HEK293 (cell line): ENCODE results near the gene PTRH2.

Source experiments
- CTCF ChIA-PET: fragments of 350-600 bp; formaldehyde crosslinking; extraction: SDS; loops from one replicate; lab custom pipeline; 2021; ENCODE audit warnings: antibody characterized with exemption; lab: Yijun Ruan, JAX
- POLR2A ChIA-PET: fragments of 300-600 bp; formaldehyde crosslinking; extraction: SDS; loops from one replicate; lab custom pipeline; 2020; ENCODE audit warnings: antibody characterized with exemption, inconsistent platforms; lab: Yijun Ruan, JAX
- H3K27ac ChIP-seq: fragments of 200-500 bp; sonication (Bioruptor generic); 2 replicates; pipeline ENCODE4 v1.5.1; 2014; ENCODE audit warnings: low read depth, low read length, control low read depth, inconsistent platforms; ENCODE audit errors: extremely low read depth
- H3K36me3 ChIP-seq, 2 experiments: fragments of 200-500 bp in 1 of 2; sonication (Bioruptor generic) in 1 of 2; 1 replicate in 1 of 2; 2 replicates in 1 of 2; pipeline ENCODE4 v1.5.1; 2014 to 2017; ENCODE audit warnings: inconsistent platforms in 2 of 2, low read length in 2 of 2; ENCODE audit not compliant: control insufficient read depth in 2 of 2, insufficient read depth in 1 of 2
- H3K4me1 ChIP-seq: fragments of 200-500 bp; sonication (Bioruptor generic); 2 replicates; pipeline ENCODE4 v1.5.1; 2014; ENCODE audit warnings: mild to moderate bottlenecking, low read length, inconsistent platforms; ENCODE audit not compliant: control insufficient read depth, insufficient read depth
- H3K4me3 ChIP-seq: 2 replicates; pipeline ENCODE4 v1.5.1; 2011; ENCODE audit warnings: low read depth, mild to moderate bottlenecking, control low read depth, low read length, moderate library complexity
- H3K9me3 ChIP-seq: fragments of 200-500 bp; sonication (Bioruptor generic); 2 replicates; pipeline ENCODE4 v1.5.1; 2014; ENCODE audit warnings: low read depth, low read length, inconsistent platforms; ENCODE audit not compliant: control insufficient read depth, insufficient read depth
- ATF2 ChIP-seq: fragments of 450-650 bp; formaldehyde crosslinking; IDR thresholded peaks from 2 replicates; pipeline ENCODE4 v1.5.1; 2016; ENCODE audit warnings: missing biosample characterization, missing genetic modification characterization, low read depth
- KLF17 ChIP-seq: fragments of 450-650 bp; formaldehyde crosslinking; IDR thresholded peaks from 2 replicates; pipeline ENCODE4 v1.5.1; 2016; ENCODE audit warnings: missing biosample characterization, missing genetic modification characterization
- MYNN ChIP-seq: fragments of 450-650 bp; formaldehyde crosslinking; IDR thresholded peaks from 2 replicates; pipeline ENCODE4 v1.5.1; 2016; ENCODE audit warnings: missing biosample characterization, missing genetic modification characterization, borderline replicate concordance
- PBX3 ChIP-seq: sonication (generic); formaldehyde crosslinking; IDR thresholded peaks from 2 replicates; pipeline ENCODE4 v1.8.1; 2022; ENCODE audit warnings: mild to moderate bottlenecking, moderate library complexity, missing genetic modification reagents
- ZEB2 ChIP-seq: fragments of 450-650 bp; formaldehyde crosslinking; IDR thresholded peaks from 2 replicates; pipeline ENCODE4 v1.5.1; 2016; ENCODE audit warnings: missing biosample characterization, missing genetic modification characterization
- ZFP41 ChIP-seq: fragments of 450-650 bp; formaldehyde crosslinking; IDR thresholded peaks from 2 replicates; pipeline ENCODE4 v1.5.1; 2016; ENCODE audit warnings: missing biosample characterization, missing genetic modification characterization, borderline replicate concordance
- ZFP69B ChIP-seq: fragments of 450-650 bp; formaldehyde crosslinking; IDR thresholded peaks from 2 replicates; pipeline ENCODE4 v1.5.1; 2016; ENCODE audit warnings: missing biosample characterization, missing genetic modification characterization
- ZNF114 ChIP-seq: fragments of 450-650 bp; formaldehyde crosslinking; IDR thresholded peaks from 2 replicates; pipeline ENCODE4 v1.5.0; 2017; ENCODE audit warnings: missing biosample characterization, missing genetic modification characterization
- ZNF138 ChIP-seq: fragments of 450-650 bp; formaldehyde crosslinking; IDR thresholded peaks from 2 replicates; pipeline ENCODE4 v1.5.1; 2016; ENCODE audit warnings: missing biosample characterization, missing genetic modification characterization, borderline replicate concordance
- ZNF211 ChIP-seq: fragments of 450-650 bp; formaldehyde crosslinking; IDR thresholded peaks from 2 replicates; pipeline ENCODE4 v1.5.1; 2016; ENCODE audit warnings: low read depth, missing biosample characterization, missing genetic modification characterization
- ZNF488 ChIP-seq: fragments of 450-650 bp; formaldehyde crosslinking; IDR thresholded peaks from 2 replicates; pipeline ENCODE4 v1.5.1; 2016; ENCODE audit warnings: missing biosample characterization, missing genetic modification characterization
- ZNF76 ChIP-seq: fragments of 450-650 bp; formaldehyde crosslinking; IDR thresholded peaks from 2 replicates; pipeline ENCODE4; 2016; ENCODE audit warnings: low read depth, missing biosample characterization, missing genetic modification characterization, borderline replicate concordance
- ZNF843 ChIP-seq: fragments of 450-650 bp; formaldehyde crosslinking; IDR thresholded peaks from 2 replicates; pipeline ENCODE4 v1.5.1; 2016; ENCODE audit warnings: missing biosample characterization, missing genetic modification characterization
- ZXDB ChIP-seq: fragments of 450-650 bp; formaldehyde crosslinking; IDR thresholded peaks from 2 replicates; pipeline ENCODE4 v1.5.1; 2016; ENCODE audit warnings: missing biosample characterization, missing genetic modification characterization

PTRH2 gene

GRCh38 chr17:59650642-59651041 lies 56.6 kb downstream of the PTRH2 start:
- Histone ChIP-seq H3K27ac (no peak overlapping the region), H3K9me3 (no peaks in the 10 kb centered on the region), H3K36me3 (peaks cover 83 to 96% of the 10 kb centered on the region in 2 experiments), H3K4me1 (peaks cover 9% of the 10 kb centered on the region; the same call in 1 of the 2 replicates), H3K4me3 (no peak overlapping the region)
- ChIA-PET CTCF (interaction anchor here (0.7 to 0.9 kb wide), 2 partner anchors 48 to 128 kb away, joined by 3 to 5 read pairs; no protein-coding TSS in a partner anchor), POLR2A (no interaction called here)
- TF ChIP-seq ZXDB (tag by site-specific recombination) (no peak), ZNF138 (no peak), ZNF114 (no peak), ZFP41 (tag by site-specific recombination) (no peak), ZNF76 (no peak), ZFP69B (tag by site-specific recombination) (no peak)

- peaks cover 9% of the 10 kb centered on the region; the same call in 1 of the 2 replicates for H3K4me1 ChIP-seq
- POLR2A ChIA-PET = no interaction called here
- no peak overlapping the region for H3K27ac ChIP-seq
- no peaks in the 10 kb centered on the region for H3K9me3 ChIP-seq
- H3K4me3 ChIP-seq = no peak overlapping the region
- CTCF ChIA-PET = no interaction called here
- H3K36me3 ChIP-seq = peaks cover 80 to 96% of the 10 kb centered on the region in 2 experiments
- TF ChIP-seq ZNF843 (tag by site-specific recombination) = no peak
- TF ChIP-seq KLF17 (tag by site-specific recombination) = no peak
- no peak for TF ChIP-seq ZEB2 (tag by site-specific recombination)
- TF ChIP-seq ZNF488 = no peak
- TF ChIP-seq ATF2 (tag by site-specific recombination) = no peak
- no peak for TF ChIP-seq MYNN (tag by site-specific recombination)
- no peak for TF ChIP-seq PBX3 (CRISPR knock-in tag)
- TF ChIP-seq ZNF211 = no peak
- TF ChIP-seq, all 188 proteins: peak for 0
Observed at GRCh38 chr17:59649886-59650285, 57.3 kb downstream of the PTRH2 start.
